ENCODE measurements around the gene MAST2.

GRCh38 chr1:46041551-46041950 lies 238.1 kb downstream of the MAST2 start:
- TF ChIP-seq PATZ1 (CRISPR knock-in tag; IDR thresholded peaks at IDR 0.05; ENCODE audit: borderline replicate concordance) (no peak), PPARA (CRISPR knock-in tag; IDR thresholded peaks at IDR 0.05; ENCODE audit: borderline replicate concordance) (no peak), ESRRG (CRISPR knock-in tag; IDR thresholded peaks at IDR 0.05) (no peak), ZNF70 (CRISPR knock-in tag; IDR thresholded peaks at IDR 0.05) (no peak), POU6F1 (CRISPR knock-in tag; IDR thresholded peaks at IDR 0.05; ENCODE audit: borderline replicate concordance, low read depth) (no peak), CREB5 (CRISPR knock-in tag; IDR thresholded peaks at IDR 0.05; ENCODE audit: low read depth) (no peak), ZFP3 (CRISPR knock-in tag; IDR thresholded peaks at IDR 0.05) (no peak), ZC3H10 (CRISPR knock-in tag; IDR thresholded peaks at IDR 0.05) (no peak), ARNTL (CRISPR knock-in tag; IDR thresholded peaks at IDR 0.05; ENCODE audit: borderline replicate concordance, low read depth) (no peak), TSHZ2 (CRISPR knock-in tag; IDR thresholded peaks at IDR 0.05) (no peak)

Data from SK-N-SH treated with all-trans-retinoic acid at 6 μM for 48 hours (cell line).